HG03039 (cell line): ENCODE measurements around the gene PTPRN2.

ENCODE experiments used
- ATAC-seq: cut with Tn5 transposase; IDR thresholded peaks from one replicate; pipeline ENCODE4 v1.9.1; 2021; ENCODE audit warnings: mild to moderate bottlenecking, moderate library complexity; ENCODE audit not compliant: unreplicated experiment

Gene PTPRN2

GRCh38 chr7:157542068-157543021, 1045.3 kb downstream of the PTPRN2 start:
- ATAC-seq: no peak

GRCh38 chr7:157541295-157542067, 1046.1 kb downstream of the PTPRN2 start:
- ATAC-seq: no peak

DNA sequence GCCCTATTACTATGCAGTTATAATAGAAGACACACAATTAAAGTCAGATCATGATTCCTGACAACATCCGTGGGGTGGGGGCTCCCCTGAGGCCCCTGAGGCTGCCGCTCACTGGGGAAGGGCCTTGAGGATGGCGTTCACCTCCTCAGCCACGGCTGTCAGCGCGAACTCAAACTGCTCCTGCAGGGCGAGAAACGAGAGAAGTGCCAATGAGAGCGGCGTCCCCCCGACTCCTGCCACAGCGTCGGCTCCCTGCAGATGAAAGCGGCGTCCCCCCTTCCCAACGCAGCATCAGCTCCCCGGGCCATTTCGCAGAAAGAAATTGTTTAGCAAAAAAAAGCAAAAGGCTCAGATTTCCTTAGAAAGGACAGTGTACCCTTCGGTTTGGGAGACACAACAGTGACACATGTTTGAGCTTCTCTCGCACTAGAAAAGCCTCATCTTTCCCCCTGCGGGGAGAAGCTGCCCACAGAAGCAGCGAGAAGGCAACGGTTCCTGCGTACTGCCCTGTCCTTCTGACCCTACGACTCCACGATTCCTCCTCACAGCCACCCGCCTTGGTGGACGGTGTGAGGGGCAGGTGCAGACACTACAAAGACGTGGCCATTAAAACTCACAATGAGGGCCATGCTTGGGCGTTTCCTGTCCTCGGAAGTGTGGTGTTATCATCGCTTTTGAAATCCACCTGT, 1046.9 kb downstream of the PTPRN2 start:
- no peak for ATAC-seq

- ATAC-seq: no peak
Measured at GRCh38 chr7:157540020-157540419, 1047.6 kb downstream of the PTPRN2 start.

- ATAC-seq: no peak
Measured at GRCh38 chr7:157539521-157539920, 1048.1 kb downstream of the PTPRN2 start.

- no peak for ATAC-seq
Measured at GRCh38 chr7:157538735-157539134, 1048.9 kb downstream of the PTPRN2 start.

DNA sequence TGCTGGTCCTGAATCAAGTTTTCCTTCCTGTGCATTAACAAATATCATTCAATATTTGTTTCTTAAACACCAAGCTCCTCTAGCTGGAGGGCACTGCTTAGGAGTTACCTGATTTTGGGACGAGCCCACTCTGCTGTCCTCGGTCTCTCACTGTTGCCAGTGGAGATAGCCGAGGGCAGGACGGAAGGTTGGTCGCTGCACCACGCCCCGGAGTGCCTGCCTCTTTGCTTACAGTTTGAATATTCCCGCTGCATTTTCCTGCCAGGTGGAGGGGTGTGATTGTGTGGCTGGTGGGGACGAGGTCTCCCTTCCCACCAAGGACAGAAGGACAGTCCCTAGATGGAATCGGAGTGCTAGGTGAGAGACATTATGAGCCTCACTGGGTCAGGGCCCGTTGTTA, 1049.3 kb downstream of the PTPRN2 start:
- no peak for ATAC-seq

GRCh38 chr7:157537056-157537455, 1050.6 kb downstream of the PTPRN2 start:
- no peak for ATAC-seq

DNA sequence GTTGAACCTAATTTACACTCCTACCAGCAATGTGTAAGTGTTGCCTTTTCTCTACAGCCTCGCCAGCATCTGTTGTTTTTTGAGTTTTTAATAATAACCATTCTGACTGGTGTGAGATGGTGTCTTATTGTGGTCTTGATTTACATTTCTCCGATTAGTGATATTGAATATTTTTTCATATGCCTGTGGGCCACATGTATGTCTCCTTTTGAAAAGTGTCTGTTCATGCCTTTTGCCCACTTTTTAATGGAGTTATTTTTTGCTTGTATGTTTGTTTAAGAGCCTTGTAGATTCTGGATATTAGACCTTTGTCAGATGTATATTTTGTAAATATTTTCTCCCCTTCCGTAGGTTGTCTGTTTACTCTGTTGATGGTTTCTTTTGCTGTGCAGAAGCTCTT, 1055.6 kb downstream of the PTPRN2 start:
- ATAC-seq: no peak

DNA sequence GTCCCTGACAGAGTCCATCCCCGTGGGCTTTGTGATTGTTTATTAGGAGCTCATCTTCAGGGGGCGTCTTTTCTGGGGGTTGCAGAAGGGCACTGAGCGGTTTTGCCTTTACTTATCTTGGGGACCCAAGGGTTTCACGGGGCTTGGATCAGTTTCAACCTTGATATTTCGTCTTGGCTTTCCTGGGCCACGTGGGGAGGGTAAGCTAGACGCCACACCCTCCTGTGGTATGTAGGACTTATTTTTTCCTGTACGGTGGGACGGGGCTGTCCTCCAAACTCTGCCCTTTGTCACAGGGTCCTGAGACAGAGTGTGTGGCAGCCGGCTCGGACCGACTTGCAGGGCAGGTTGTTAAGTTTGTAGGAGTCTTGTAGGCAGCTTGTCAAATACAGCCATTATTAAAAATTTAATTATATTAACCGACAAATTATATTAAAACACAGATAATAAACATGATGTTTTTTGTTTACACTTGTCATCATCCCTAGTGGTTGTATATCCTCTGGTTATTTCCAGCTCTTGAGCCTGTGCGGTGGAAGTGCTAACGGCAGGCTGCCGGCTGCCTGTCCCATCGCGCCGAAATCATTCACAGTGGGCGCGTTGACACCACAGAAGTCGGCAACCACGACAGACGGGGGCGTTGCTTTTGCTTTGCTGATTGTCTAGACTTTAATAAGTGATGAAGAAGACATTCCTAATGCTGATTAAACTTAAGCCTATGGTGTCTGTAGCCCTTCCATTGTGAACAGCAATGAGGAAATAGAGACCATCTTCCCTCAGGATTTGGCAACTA, 1057.7 kb downstream of the PTPRN2 start:
- no peak for ATAC-seq

- no peak for ATAC-seq
Measured at GRCh38 chr7:157528785-157529341, 1058.8 kb downstream of the PTPRN2 start.

GRCh38 chr7:157527686-157528085, 1059.9 kb downstream of the PTPRN2 start:
- no peak for ATAC-seq

DNA sequence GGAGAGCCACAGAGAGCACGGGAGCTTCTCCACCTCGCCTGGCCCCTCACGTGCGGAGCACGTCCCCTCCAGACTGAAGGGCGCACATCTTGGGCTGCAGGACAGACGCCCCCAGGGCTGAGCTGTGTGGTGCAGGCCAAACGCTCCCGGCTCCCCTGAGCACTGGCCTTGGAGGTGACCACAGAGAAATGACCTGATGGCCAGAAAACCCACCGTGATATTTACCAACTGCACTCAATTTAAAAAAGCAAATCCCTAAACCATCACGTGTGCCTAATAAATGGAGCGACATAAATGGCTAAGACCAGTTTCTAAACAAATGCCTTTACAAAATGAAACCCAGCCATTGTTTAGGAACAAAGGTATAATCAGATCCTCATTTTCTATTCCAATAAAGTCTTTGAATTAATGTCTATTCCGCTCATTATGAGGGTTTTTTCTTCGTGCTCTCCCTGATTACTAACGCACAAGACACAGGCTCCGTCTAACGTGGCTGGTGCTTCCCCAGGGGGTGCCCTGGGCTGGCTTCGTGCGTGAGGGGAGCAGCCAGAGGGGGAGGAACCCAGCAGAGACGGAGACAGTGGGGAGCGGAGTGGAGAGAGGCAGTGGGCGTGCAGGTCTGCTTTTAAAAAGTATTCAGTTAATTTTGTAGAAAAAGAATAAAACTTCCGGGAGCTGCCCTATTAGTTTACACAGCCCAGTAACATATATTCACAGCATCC, 1060.5 kb downstream of the PTPRN2 start:
- no peak for ATAC-seq

- ATAC-seq: no peak
Measured at GRCh38 chr7:157526005-157526912, 1061.4 kb downstream of the PTPRN2 start.

DNA sequence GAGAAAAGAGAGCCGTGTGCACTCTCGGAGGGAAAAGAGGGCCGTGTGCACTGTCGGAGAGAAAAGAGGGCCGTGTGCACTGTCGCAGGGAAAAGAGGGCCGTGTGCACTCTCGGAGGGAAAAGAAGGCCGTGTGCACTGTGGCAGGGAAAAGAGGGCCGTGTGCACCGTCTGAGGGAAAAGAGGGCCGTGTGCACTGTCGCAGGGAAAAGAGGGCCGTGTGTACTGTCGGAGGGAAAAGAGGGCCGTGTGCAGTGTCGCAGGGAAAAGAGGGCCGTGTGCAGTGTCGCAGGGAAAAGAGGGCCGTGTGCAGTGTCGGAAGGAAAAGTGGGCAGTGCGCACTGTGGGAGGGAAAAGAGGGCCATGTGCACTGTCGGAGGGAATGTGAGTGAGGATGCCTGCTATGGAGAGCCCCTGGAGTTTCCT, 1062.1 kb downstream of the PTPRN2 start:
- no peak for ATAC-seq

DNA sequence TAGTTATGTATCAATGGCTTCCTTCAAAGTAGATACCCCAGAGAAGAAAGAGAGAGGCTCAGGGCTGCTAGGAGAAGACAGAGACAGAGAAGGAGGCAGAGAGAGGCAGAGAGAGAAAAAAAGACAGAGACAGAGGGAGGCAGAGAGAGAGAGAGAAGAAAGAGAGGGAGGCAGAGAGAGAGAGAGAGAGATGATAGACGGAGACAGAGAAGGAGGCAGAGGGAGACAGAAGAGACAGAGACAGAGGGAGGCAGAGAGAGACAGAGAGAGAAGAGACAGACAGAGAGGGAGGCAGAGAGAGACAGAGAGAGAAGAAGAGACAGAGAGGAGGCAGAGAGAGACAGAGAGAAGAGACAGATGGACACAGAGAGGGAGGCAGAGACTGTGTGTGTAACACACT, 1062.9 kb downstream of the PTPRN2 start:
- no peak for ATAC-seq

- no peak for ATAC-seq
Measured at GRCh38 chr7:157523766-157524421, 1063.7 kb downstream of the PTPRN2 start.

GRCh38 chr7:157523371-157523765, 1064.3 kb downstream of the PTPRN2 start:
- no peak for ATAC-seq
